SK-N-SH (cell line): ENCODE results near the gene CLN3.

ENCODE experiments used
- CTCF ChIP-seq: fragments of 200-600 bp; sonication (generic); IDR thresholded peaks from 2 replicates; pipeline ENCODE4 v1.6.1; 2017; ENCODE audit warnings: antibody characterized with exemption, mild to moderate bottlenecking, moderate library complexity
- FOXM1 ChIP-seq: IDR thresholded peaks from 2 replicates; pipeline ENCODE4 v1.4.0; 2012; ENCODE audit warnings: low read depth, mild to moderate bottlenecking
- RFX5 ChIP-seq: IDR thresholded peaks from 2 replicates; pipeline ENCODE4 v1.6.1; 2012; ENCODE audit warnings: mild to moderate bottlenecking, improper control_type of control experiment, low read length
- TF ChIP-seq, protein P1 (sequence below): IDR thresholded peaks from 2 replicates; pipeline ENCODE4 v1.6.1; 2012; ENCODE audit warnings: mild to moderate bottlenecking, low read depth, low read length, moderate library complexity

DNA sequence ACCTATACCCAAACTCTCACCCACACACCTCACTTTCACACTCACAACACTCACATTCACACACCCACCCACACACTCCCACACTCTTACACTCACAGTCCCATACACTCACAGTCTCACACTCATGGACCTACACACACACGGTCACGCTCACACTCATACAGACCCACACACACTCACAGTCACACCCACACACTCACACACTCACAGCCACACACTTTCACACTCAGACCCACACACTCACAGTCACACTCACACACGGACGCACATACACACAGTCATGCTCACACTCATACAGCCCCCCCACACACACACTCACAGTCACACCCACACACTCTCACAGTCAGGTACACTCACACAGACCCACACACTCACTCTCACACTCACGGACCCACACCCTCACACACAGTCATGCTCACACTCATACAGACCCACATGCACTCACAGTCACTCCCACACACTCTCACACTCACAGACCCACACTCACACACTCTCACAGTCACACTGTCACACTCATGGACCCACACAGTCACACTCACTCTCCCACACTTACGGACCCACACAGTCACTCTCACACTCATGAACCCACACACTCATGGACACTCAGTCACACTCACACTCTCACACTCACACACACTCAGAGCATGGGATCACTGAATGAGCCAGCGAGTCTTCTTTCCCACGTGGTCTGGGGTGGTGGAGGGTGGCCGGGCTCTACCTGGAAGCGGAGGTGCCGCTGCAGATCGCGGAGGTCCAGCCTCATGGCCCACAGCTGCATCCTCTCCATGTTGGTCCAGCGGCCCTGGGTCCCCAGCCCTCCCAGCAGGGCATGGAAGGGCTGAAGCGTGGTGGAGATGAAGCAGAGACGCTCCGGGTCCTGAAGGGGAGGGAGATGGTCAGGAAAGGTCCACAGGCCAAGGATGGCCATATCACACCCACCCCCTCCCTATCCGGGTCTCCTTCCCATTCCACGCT is 9.7 kb upstream of the CLN3 start:
- TF ChIP-seq CTCF (no peak), RFX5 (no peak), FOXM1 (no peak)
- TF ChIP-seq, protein P1, sequence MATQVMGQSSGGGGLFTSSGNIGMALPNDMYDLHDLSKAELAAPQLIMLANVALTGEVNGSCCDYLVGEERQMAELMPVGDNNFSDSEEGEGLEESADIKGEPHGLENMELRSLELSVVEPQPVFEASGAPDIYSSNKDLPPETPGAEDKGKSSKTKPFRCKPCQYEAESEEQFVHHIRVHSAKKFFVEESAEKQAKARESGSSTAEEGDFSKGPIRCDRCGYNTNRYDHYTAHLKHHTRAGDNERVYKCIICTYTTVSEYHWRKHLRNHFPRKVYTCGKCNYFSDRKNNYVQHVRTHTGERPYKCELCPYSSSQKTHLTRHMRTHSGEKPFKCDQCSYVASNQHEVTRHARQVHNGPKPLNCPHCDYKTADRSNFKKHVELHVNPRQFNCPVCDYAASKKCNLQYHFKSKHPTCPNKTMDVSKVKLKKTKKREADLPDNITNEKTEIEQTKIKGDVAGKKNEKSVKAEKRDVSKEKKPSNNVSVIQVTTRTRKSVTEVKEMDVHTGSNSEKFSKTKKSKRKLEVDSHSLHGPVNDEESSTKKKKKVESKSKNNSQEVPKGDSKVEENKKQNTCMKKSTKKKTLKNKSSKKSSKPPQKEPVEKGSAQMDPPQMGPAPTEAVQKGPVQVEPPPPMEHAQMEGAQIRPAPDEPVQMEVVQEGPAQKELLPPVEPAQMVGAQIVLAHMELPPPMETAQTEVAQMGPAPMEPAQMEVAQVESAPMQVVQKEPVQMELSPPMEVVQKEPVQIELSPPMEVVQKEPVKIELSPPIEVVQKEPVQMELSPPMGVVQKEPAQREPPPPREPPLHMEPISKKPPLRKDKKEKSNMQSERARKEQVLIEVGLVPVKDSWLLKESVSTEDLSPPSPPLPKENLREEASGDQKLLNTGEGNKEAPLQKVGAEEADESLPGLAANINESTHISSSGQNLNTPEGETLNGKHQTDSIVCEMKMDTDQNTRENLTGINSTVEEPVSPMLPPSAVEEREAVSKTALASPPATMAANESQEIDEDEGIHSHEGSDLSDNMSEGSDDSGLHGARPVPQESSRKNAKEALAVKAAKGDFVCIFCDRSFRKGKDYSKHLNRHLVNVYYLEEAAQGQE = no peak
